Mammary epithelial cell (primary cell): ENCODE data around the gene SOCS4.
"Not testable (repeated sequence)": the region's sequence is repeated elsewhere in the genome, so short reads cannot be mapped to it uniquely, and the experiment has no call there.

Source experiments
- CTCF ChIP-seq, 2 donors: IDR thresholded peaks in 1 of 2; conservative IDR thresholded peaks in 1 of 2; 2 replicates each; pipeline ENCODE4 v1.5.1; 2011 to 2012; ENCODE audit warnings: inconsistent platforms in 2 of 2, low read length in 2 of 2, mild to moderate bottlenecking in 2 of 2, control low read depth in 1 of 2, low read depth in 1 of 2; ENCODE audit not compliant: insufficient read depth in 1 of 2; ENCODE audit errors: extremely low read depth in 1 of 2
- EZH2 ChIP-seq: IDR thresholded peaks from 2 replicates; pipeline ENCODE4 v1.6.1; 2012; ENCODE audit warnings: low read length, inconsistent platforms, borderline replicate concordance

GRCh38 chr14:55024365-55024764 is 2.7 kb upstream of the SOCS4 start:
- not testable (repeated sequence) for TF ChIP-seq CTCF (conservative IDR thresholded peaks at IDR 0.05 in 1 of 2, IDR thresholded peaks at IDR 0.05 in 1 of 2; ENCODE audit: extremely low read depth in 1 of 2, insufficient read depth in 1 of 2, low read depth in 1 of 2, low read length in 2 of 2); EZH2
